ENCODE measurements around the gene FSTL4. TPM values are rescaled to one million over a fixed set of nuclear protein-coding genes. Genes with fewer than 3 reads are reported as not detected.

FSTL4 gene
- total RNA-seq, 1 experiment from 2014 or later, result not detected

GRCh38 chr5:133399247-133399891 is 213.0 kb downstream of the FSTL4 start:
- intact Hi-C loops (cut with micrococcal nuclease; ENCODE audit: unreplicated experiment), result no loop called here
- no peak overlapping the region for H3K4me2 ChIP-seq
- no peak overlapping the region for H2AFZ ChIP-seq
- ChIA-PET CTCF (no interaction called here), POLR2A (ENCODE audit: unreplicated experiment) (no interaction called here)
- no peaks in the 10 kb centered on the region for H3K4me1 ChIP-seq (replicated peaks; ENCODE audit: insufficient read depth)
- TF ChIP-seq CTCF (conservative IDR thresholded peaks at IDR 0.05) (no peak), EZH2 (IDR thresholded peaks at IDR 0.05; ENCODE audit: low read depth) (no peak)
- no peaks in the 10 kb centered on the region for H3K9me3 ChIP-seq (ENCODE audit: insufficient read depth, low read depth)
- H4K20me1 ChIP-seq (ENCODE audit: insufficient read depth), result no peaks in the 10 kb centered on the region
- H3K4me3 ChIP-seq, result no peak overlapping the region
- no peaks in the 10 kb centered on the region for H3K9me2 ChIP-seq (ENCODE audit: insufficient read depth)
- DNase-seq, result no peak
- H3K36me3 ChIP-seq (ENCODE audit: low read depth), result no peaks in the 10 kb centered on the region
- no peaks in the 10 kb centered on the region for H3K27me3 ChIP-seq (ENCODE audit: insufficient read depth, low read depth)
- no TSS peak for BruUV-seq (replicated peaks)
- no peaks in the 10 kb centered on the region for H3F3A ChIP-seq (ENCODE audit: insufficient read depth, low read depth)
- H3K79me2 ChIP-seq (ENCODE audit: low read depth), result no peaks in the 10 kb centered on the region
- no peak overlapping the region for H3K27ac ChIP-seq

GRCh38 chr5:133398646-133399101 is 213.7 kb downstream of the FSTL4 start:
- CTCF ChIA-PET, result no interaction called here
- intact Hi-C loops (cut with micrococcal nuclease; ENCODE audit: unreplicated experiment), result no loop called here

GRCh38 chr5:133397990-133398645 is 214.2 kb downstream of the FSTL4 start:
- BruUV-seq (replicated peaks), result no TSS peak
- H4K20me1 ChIP-seq (ENCODE audit: insufficient read depth), result no peaks in the 10 kb centered on the region
- POLR2A ChIA-PET (ENCODE audit: unreplicated experiment), result no interaction called here
- no peaks in the 10 kb centered on the region for H3K4me1 ChIP-seq (replicated peaks; ENCODE audit: insufficient read depth)
- TF ChIP-seq EZH2 (IDR thresholded peaks at IDR 0.05; ENCODE audit: low read depth), result no peak
- TF ChIP-seq CTCF (conservative IDR thresholded peaks at IDR 0.05), result no peak
- no peak for DNase-seq
- CTCF ChIA-PET, result no interaction called here
- no peaks in the 10 kb centered on the region for H3K27me3 ChIP-seq (ENCODE audit: insufficient read depth, low read depth)
- H3K27ac ChIP-seq, result no peak overlapping the region
- H3K36me3 ChIP-seq (ENCODE audit: low read depth), result no peaks in the 10 kb centered on the region
- H3K4me3 ChIP-seq, result no peak overlapping the region
- H3F3A ChIP-seq (ENCODE audit: insufficient read depth, low read depth), result no peaks in the 10 kb centered on the region
- H3K9me2 ChIP-seq (ENCODE audit: insufficient read depth), result no peaks in the 10 kb centered on the region
- no peaks in the 10 kb centered on the region for H3K9me3 ChIP-seq (ENCODE audit: insufficient read depth, low read depth)
- no peak overlapping the region for H3K4me2 ChIP-seq
- no peaks in the 10 kb centered on the region for H3K79me2 ChIP-seq (ENCODE audit: low read depth)
- H2AFZ ChIP-seq, result no peak overlapping the region
- intact Hi-C loops (cut with micrococcal nuclease; ENCODE audit: unreplicated experiment), result no loop called here

More at GRCh38 chr5:133398646-133399101, 213.7 kb downstream of the FSTL4 start:
- DNase-seq, result no peak
- no peaks in the 10 kb centered on the region for H3K9me2 ChIP-seq (ENCODE audit: insufficient read depth)
- BruUV-seq (replicated peaks), result no TSS peak
- no peaks in the 10 kb centered on the region for H3F3A ChIP-seq (ENCODE audit: insufficient read depth, low read depth)
- H4K20me1 ChIP-seq (ENCODE audit: insufficient read depth), result no peaks in the 10 kb centered on the region
- H3K36me3 ChIP-seq (ENCODE audit: low read depth), result no peaks in the 10 kb centered on the region
- H2AFZ ChIP-seq, result no peak overlapping the region
- no peak overlapping the region for H3K4me3 ChIP-seq
- H3K27me3 ChIP-seq (ENCODE audit: insufficient read depth, low read depth), result no peaks in the 10 kb centered on the region
- no peak for TF ChIP-seq CTCF (conservative IDR thresholded peaks at IDR 0.05)
- no peak for TF ChIP-seq EZH2 (IDR thresholded peaks at IDR 0.05; ENCODE audit: low read depth)
- H3K4me2 ChIP-seq, result no peak overlapping the region
- no peaks in the 10 kb centered on the region for H3K79me2 ChIP-seq (ENCODE audit: low read depth)
- no peak overlapping the region for H3K27ac ChIP-seq
- no peaks in the 10 kb centered on the region for H3K4me1 ChIP-seq (replicated peaks; ENCODE audit: insufficient read depth)
- POLR2A ChIA-PET (ENCODE audit: unreplicated experiment), result no interaction called here
- H3K9me3 ChIP-seq (ENCODE audit: insufficient read depth, low read depth), result no peaks in the 10 kb centered on the region
